ENCODE data around the gene ARL6IP1.
"Not testable (repeated sequence)": the region's sequence is repeated elsewhere in the genome, so short reads cannot be mapped to it uniquely, and the experiment has no call there.

The ARL6IP1 gene

GRCh38 chr16:18799500-18799899, 1.8 kb downstream of the ARL6IP1 start:
- no peak for DNase-seq

- no peak for DNase-seq
These were observed 3.6 kb downstream of the ARL6IP1 start for GRCh38 chr16:18797746-18798145.

- no peak for DNase-seq
These were observed 5.0 kb downstream of the ARL6IP1 start for GRCh38 chr16:18796377-18796776.

GRCh38 chr16:18792836-18793433, 8.4 kb downstream of the ARL6IP1 start:
- no peak for DNase-seq

GRCh38 chr16:18789850-18790706, 11.3 kb downstream of the ARL6IP1 start, which contains the start of gene RPS15A:
RPS15A (minus strand) TSS chr16:18790334; CDS start chr16:18789113, 1,221 bp downstream.
- peak; percentile 63 to 96 (median 88) for DNase-seq

GRCh38 chr16:18789515-18789849, 11.9 kb downstream of the ARL6IP1 start:
- no peak for DNase-seq

GRCh38 chr16:18788828-18789514, 12.4 kb downstream of the ARL6IP1 start:
- DNase-seq, result no peak

- no peak for DNase-seq
These were observed 16.3 kb downstream of the ARL6IP1 start for GRCh38 chr16:18784917-18785623.

- no peak for DNase-seq
These were observed 17.7 kb downstream of the ARL6IP1 start for GRCh38 chr16:18783430-18784341.

- no peak for DNase-seq
These were observed 18.5 kb downstream of the ARL6IP1 start for GRCh38 chr16:18782697-18783429.

- not testable (repeated sequence) for DNase-seq
These were observed 20.1 kb downstream of the ARL6IP1 start for GRCh38 chr16:18781232-18781631.

- not testable (repeated sequence) for DNase-seq
These were observed 20.8 kb downstream of the ARL6IP1 start for GRCh38 chr16:18780460-18781026.

GRCh38 chr16:18777664-18778063, 23.7 kb downstream of the ARL6IP1 start:
- DNase-seq, result not testable (repeated sequence)

- DNase-seq, result not testable (repeated sequence)
These were observed 25.0 kb downstream of the ARL6IP1 start for GRCh38 chr16:18776334-18776733.

- DNase-seq, result not testable (repeated sequence)
These were observed 26.7 kb downstream of the ARL6IP1 start for GRCh38 chr16:18774651-18775050.

- DNase-seq, result not testable (repeated sequence)
These were observed 29.2 kb downstream of the ARL6IP1 start for GRCh38 chr16:18772171-18772570.

GRCh38 chr16:18770336-18770962, 30.9 kb downstream of the ARL6IP1 start:
- DNase-seq, result not testable (repeated sequence)

- DNase-seq, result not testable (repeated sequence)
These were observed 34.1 kb downstream of the ARL6IP1 start for GRCh38 chr16:18767217-18767616.

GRCh38 chr16:18762713-18763112, 38.6 kb downstream of the ARL6IP1 start:
- DNase-seq, result not testable (repeated sequence)
